Natural killer cell treated with Interleukin-12 subunit alpha and Interleukin-12 subunit beta and Interleukin-15 and Interleukin-18, amount 100 ng/mL, for 72 hours (primary cell): ENCODE results near the gene MYOC. TPM values are rescaled to one million over a fixed set of nuclear protein-coding genes. Genes with fewer than 3 reads are reported as not detected.
"Not testable (repeated sequence)": the region's sequence is repeated elsewhere in the genome, so short reads cannot be mapped to it uniquely, and the experiment has no call there.

Experiments used
- ATAC-seq, 2 donors: fragments of 150-1000 bp; cut with Tn5 transposase in 1 of 2; sonication (Bioruptor Pico), chemical (Tn5 transposase) in 1 of 2; 2 replicates each; pipeline ENCODE4 v1.10.0; 2021
- DNase-seq: peaks from one replicate; pipeline ENCODE4 v3.0.0; 2022; ENCODE audit warnings: low spot score
- H3K27ac Mint-ChIP-seq, 2 donors: 1 replicate in 1 of 2; 2 replicates in 1 of 2; pipeline ENCODE4 v1.8.0; 2022; ENCODE audit warnings: mixed read lengths in 2 of 2, mild to moderate bottlenecking in 1 of 2, moderate library complexity in 1 of 2
- H3K27me3 Mint-ChIP-seq, 2 donors: 1 replicate in 1 of 2; 2 replicates in 1 of 2; pipeline ENCODE4 v1.8.0; 2022; ENCODE audit warnings: mixed read lengths in 2 of 2
- H3K36me3 Mint-ChIP-seq: one replicate; pipeline ENCODE4 v1.8.0; 2022; ENCODE audit warnings: mixed read lengths
- H3K4me1 Mint-ChIP-seq, 2 donors: 1 replicate in 1 of 2; 2 replicates in 1 of 2; pipeline ENCODE4 v1.8.0; 2022; ENCODE audit warnings: low read depth in 2 of 2, mixed read lengths in 2 of 2, mild to moderate bottlenecking in 1 of 2
- H3K4me3 Mint-ChIP-seq: one replicate; pipeline ENCODE4 v1.8.0; 2022; ENCODE audit warnings: mixed read lengths
- H3K9me3 Mint-ChIP-seq: 2 replicates; pipeline ENCODE4 v1.8.0; 2022; ENCODE audit warnings: mixed read lengths
- total RNA-seq, 2 donors: library from RNA; stranded (reverse); gene quantifications; one replicate each; pipeline ENCODE4 v1.2.3, GENCODE V29; 2022

The MYOC gene
- total RNA-seq: not detected

GRCh38 chr1:171652234-171652822, at the start of gene MYOC:
MYOC (minus strand) TSS chr1:171652688; CDS start chr1:171652611, 77 bp downstream.
- H3K27ac Mint-ChIP-seq: no peak within 1 kb of the TSS
- ATAC-seq (peak in 1 of 2 donors; percentile 37), DNase-seq (no peak)
- no peaks in the 10 kb centered on the region for H3K9me3 Mint-ChIP-seq
- peaks cover 25 to 37% of the 10 kb centered on the region in 2 donors for H3K27me3 Mint-ChIP-seq
- H3K4me1 Mint-ChIP-seq: peaks cover 9 to 10% of the 10 kb centered on the region in 2 donors
- H3K4me3 Mint-ChIP-seq: no peak within 1 kb of the TSS
- no peaks in the 10 kb centered on the region for H3K36me3 Mint-ChIP-seq

- H3K27me3 Mint-ChIP-seq: no peaks in the 10 kb centered on the region
- DNase-seq: no peak
- no peak overlapping the region for H3K4me3 Mint-ChIP-seq
- peaks cover 11% of the 10 kb centered on the region for H3K9me3 Mint-ChIP-seq
- H3K4me1 Mint-ChIP-seq: no peaks in the 10 kb centered on the region
- H3K27ac Mint-ChIP-seq: no peak overlapping the region
- no peak for ATAC-seq
- peaks cover 15% of the 10 kb centered on the region for H3K36me3 Mint-ChIP-seq
Measured at GRCh38 chr1:171699531-171699930, 47.0 kb upstream of the MYOC start.

- not testable (repeated sequence) for H3K27me3 Mint-ChIP-seq, H3K27ac Mint-ChIP-seq, DNase-seq, ATAC-seq, H3K4me3 Mint-ChIP-seq, H3K4me1 Mint-ChIP-seq
- H3K36me3 Mint-ChIP-seq: peaks cover 28% of the 10 kb centered on the region
- peaks cover 17% of the 10 kb centered on the region for H3K9me3 Mint-ChIP-seq
Measured at GRCh38 chr1:171695772-171696171, 43.3 kb upstream of the MYOC start.

GRCh38 chr1:171693541-171693940, 41.1 kb upstream of the MYOC start:
- DNase-seq, H3K27ac Mint-ChIP-seq, ATAC-seq, H3K4me1 Mint-ChIP-seq, H3K4me3 Mint-ChIP-seq, H3K27me3 Mint-ChIP-seq: not testable (repeated sequence)
- Mint-ChIP-seq H3K36me3 (peaks cover 28% of the 10 kb centered on the region), H3K9me3 (peaks cover 17% of the 10 kb centered on the region)

- Mint-ChIP-seq H3K27ac (no peak overlapping the region), H3K4me3 (no peak overlapping the region), H3K9me3 (peaks cover 8% of the 10 kb centered on the region), H3K36me3 (no peaks in the 10 kb centered on the region), H3K4me1 (no peaks in the 10 kb centered on the region), H3K27me3 (peaks cover 10 to 12% of the 10 kb centered on the region in 2 donors)
- DNase-seq (no peak), ATAC-seq (no peak)
Measured at GRCh38 chr1:171683870-171684269, 31.4 kb upstream of the MYOC start.

GRCh38 chr1:171680339-171680738, 27.9 kb upstream of the MYOC start:
- H3K27ac Mint-ChIP-seq: no peak overlapping the region
- peaks cover 3% of the 10 kb centered on the region for H3K9me3 Mint-ChIP-seq
- no peak for ATAC-seq
- H3K36me3 Mint-ChIP-seq: no peaks in the 10 kb centered on the region
- H3K4me3 Mint-ChIP-seq: no peak overlapping the region
- H3K4me1 Mint-ChIP-seq: no peaks in the 10 kb centered on the region
- peaks cover 16 to 19% of the 10 kb centered on the region in 2 donors for H3K27me3 Mint-ChIP-seq
- DNase-seq: no peak

GRCh38 chr1:171676823-171677222, 24.3 kb upstream of the MYOC start:
- H3K4me3 Mint-ChIP-seq: no peak overlapping the region
- no peak overlapping the region for H3K27ac Mint-ChIP-seq
- H3K27me3 Mint-ChIP-seq: peaks cover 16 to 19% of the 10 kb centered on the region in 2 donors
- H3K36me3 Mint-ChIP-seq: no peaks in the 10 kb centered on the region
- DNase-seq: no peak
- no peaks in the 10 kb centered on the region for H3K4me1 Mint-ChIP-seq
- no peak for ATAC-seq
- no peaks in the 10 kb centered on the region for H3K9me3 Mint-ChIP-seq

- no peak for ATAC-seq
- DNase-seq: no peak
- H3K36me3 Mint-ChIP-seq: no peaks in the 10 kb centered on the region
- H3K4me1 Mint-ChIP-seq: no peaks in the 10 kb centered on the region
- H3K4me3 Mint-ChIP-seq: no peak overlapping the region
- H3K27me3 Mint-ChIP-seq: peaks cover 16 to 22% of the 10 kb centered on the region in 2 donors
- no peaks in the 10 kb centered on the region for H3K9me3 Mint-ChIP-seq
- no peak overlapping the region for H3K27ac Mint-ChIP-seq
Measured at GRCh38 chr1:171674431-171675405, 22.2 kb upstream of the MYOC start.

GRCh38 chr1:171670739-171671138, 18.3 kb upstream of the MYOC start:
- Mint-ChIP-seq H3K4me3 (no peak overlapping the region), H3K36me3 (no peaks in the 10 kb centered on the region), H3K27me3 (peaks cover 8 to 17% of the 10 kb centered on the region in 2 donors), H3K9me3 (no peaks in the 10 kb centered on the region), H3K4me1 (no peaks in the 10 kb centered on the region), H3K27ac (no peak overlapping the region)
- ATAC-seq: peak in 1 of 2 donors; percentile 13
- no peak for DNase-seq

GRCh38 chr1:171668372-171668771, 15.9 kb upstream of the MYOC start:
- H3K4me3 Mint-ChIP-seq: no peak overlapping the region
- H3K9me3 Mint-ChIP-seq: no peaks in the 10 kb centered on the region
- ATAC-seq (no peak), DNase-seq (no peak)
- H3K36me3 Mint-ChIP-seq: no peaks in the 10 kb centered on the region
- H3K27ac Mint-ChIP-seq: no peak overlapping the region
- no peaks in the 10 kb centered on the region for H3K4me1 Mint-ChIP-seq
- peaks cover 19 to 23% of the 10 kb centered on the region in 2 donors for H3K27me3 Mint-ChIP-seq

GRCh38 chr1:171666114-171666769, 13.8 kb upstream of the MYOC start:
- DNase-seq (no peak), ATAC-seq (no peak)
- H3K36me3 Mint-ChIP-seq: no peaks in the 10 kb centered on the region
- H3K4me1 Mint-ChIP-seq: no peaks in the 10 kb centered on the region
- H3K9me3 Mint-ChIP-seq: no peaks in the 10 kb centered on the region
- H3K27ac Mint-ChIP-seq: no peak overlapping the region
- H3K27me3 Mint-ChIP-seq: peaks cover 9 to 21% of the 10 kb centered on the region in 2 donors
- H3K4me3 Mint-ChIP-seq: no peak overlapping the region

GRCh38 chr1:171664976-171665375, 12.5 kb upstream of the MYOC start:
- Mint-ChIP-seq H3K4me1 (no peaks in the 10 kb centered on the region), H3K4me3 (no peak overlapping the region), H3K9me3 (no peaks in the 10 kb centered on the region), H3K36me3 (no peaks in the 10 kb centered on the region), H3K27me3 (peaks cover 9 to 21% of the 10 kb centered on the region in 2 donors), H3K27ac (no peak overlapping the region)
- DNase-seq: no peak
- ATAC-seq: no peak

GRCh38 chr1:171663854-171664575, 11.5 kb upstream of the MYOC start:
- Mint-ChIP-seq H3K4me1 (no peaks in the 10 kb centered on the region), H3K9me3 (no peaks in the 10 kb centered on the region), H3K27ac (no peak overlapping the region)

More at GRCh38 chr1:171663854-171664575, 11.5 kb upstream of the MYOC start:
- no peak for ATAC-seq
- no peaks in the 10 kb centered on the region for H3K36me3 Mint-ChIP-seq
- H3K27me3 Mint-ChIP-seq: peaks cover 9 to 21% of the 10 kb centered on the region in 2 donors
- no peak overlapping the region for H3K4me3 Mint-ChIP-seq
- no peak for DNase-seq
